CD4-positive, alpha-beta T cell treated with Interleukin-12 subunit alpha and Interleukin-12 subunit beta, for 1 hour (primary cell): Measurements from ENCODE around the gene EIF5B.

Source experiments
- DNase-seq: peaks from one replicate; pipeline ENCODE4 v3.0.0-alpha.2; 2020

The EIF5B gene

GRCh38 chr2:99414566-99414965, 77.4 kb downstream of the EIF5B start:
- no peak for DNase-seq

GRCh38 chr2:99417396-99417795, 80.2 kb downstream of the EIF5B start:
- no peak for DNase-seq

GRCh38 chr2:99420031-99420430, 82.8 kb downstream of the EIF5B start:
- no peak for DNase-seq

GRCh38 chr2:99420751-99421299, 83.6 kb downstream of the EIF5B start:
- no peak for DNase-seq

GRCh38 chr2:99421469-99421868, 84.3 kb downstream of the EIF5B start:
- no peak for DNase-seq

GRCh38 chr2:99422599-99422998, 85.4 kb downstream of the EIF5B start:
- DNase-seq = no peak

GRCh38 chr2:99424371-99424770, 87.2 kb downstream of the EIF5B start:
- no peak for DNase-seq

- DNase-seq = no peak
These were observed 87.8 kb downstream of the EIF5B start for GRCh38 chr2:99425022-99425421.

- no peak for DNase-seq
These were observed 93.6 kb downstream of the EIF5B start for GRCh38 chr2:99430614-99431291.

GRCh38 chr2:99431587-99432275, 94.5 kb downstream of the EIF5B start:
- no peak for DNase-seq

GRCh38 chr2:99433340-99433739, 96.2 kb downstream of the EIF5B start:
- DNase-seq = no peak

- DNase-seq = no peak
These were observed 99.7 kb downstream of the EIF5B start for GRCh38 chr2:99436874-99437273.

- DNase-seq = no peak
These were observed 102.8 kb downstream of the EIF5B start for GRCh38 chr2:99439971-99440505.

- DNase-seq = no peak
These were observed 105.6 kb downstream of the EIF5B start for GRCh38 chr2:99442837-99443236.

- DNase-seq = no peak
These were observed 107.0 kb downstream of the EIF5B start for GRCh38 chr2:99444222-99444621.

GRCh38 chr2:99445065-99445464, 107.9 kb downstream of the EIF5B start:
- DNase-seq = no peak

- no peak for DNase-seq
These were observed 111.4 kb downstream of the EIF5B start for GRCh38 chr2:99448556-99448955.

GRCh38 chr2:99450199-99450598, 113.0 kb downstream of the EIF5B start:
- DNase-seq = no peak
